ENCODE results near the gene INCENP. TPM values are rescaled to one million over a fixed set of nuclear protein-coding genes. Genes with fewer than 3 reads are reported as not detected.

Gene INCENP
- polyA plus RNA-seq, 1 experiment: 14.2 TPM

GRCh38 chr11:62169448-62169847 lies 45.6 kb downstream of the INCENP start:
- CTCF ChIA-PET: no interaction called here
- no peak for DNase-seq (ENCODE audit: low read depth)

GRCh38 chr11:62169935-62170334 lies 46.1 kb downstream of the INCENP start:
- Histone ChIP-seq H3K27me3 (ENCODE audit: control insufficient read depth, insufficient read depth, low read length) (peaks cover 17% of the 10 kb centered on the region), H3K4me3 (ENCODE audit: low read depth, low read length) (no peak overlapping the region), H3K36me3 (ENCODE audit: control insufficient read depth, insufficient read depth, low read length) (no peaks in the 10 kb centered on the region)
- POLR2A ChIA-PET: interaction anchor here (0.6 kb wide), 1 partner anchor 34 kb away, joined by 4 read pairs; no protein-coding TSS in a partner anchor
- no peak for DNase-seq (ENCODE audit: low read depth)
- CTCF ChIA-PET: interaction anchor here (1.1 to 3.0 kb wide), 4 partner anchors 10 to 170 kb away, joined by 3 to 12 read pairs (median 5); no protein-coding TSS in a partner anchor
- no peak for TF ChIP-seq CTCF (IDR thresholded peaks at IDR 0.05; ENCODE audit: insufficient read depth, low read depth, low read length)

More at GRCh38 chr11:62169448-62169847, 45.6 kb downstream of the INCENP start:
- H3K27me3 ChIP-seq (ENCODE audit: control insufficient read depth, insufficient read depth, low read length): peaks cover 17% of the 10 kb centered on the region
- no peak overlapping the region for H3K4me3 ChIP-seq (ENCODE audit: low read depth, low read length)
- no peaks in the 10 kb centered on the region for H3K36me3 ChIP-seq (ENCODE audit: control insufficient read depth, insufficient read depth, low read length)
- TF ChIP-seq CTCF (IDR thresholded peaks at IDR 0.05; ENCODE audit: insufficient read depth, low read depth, low read length): no peak
- POLR2A ChIA-PET: no interaction called here

GRCh38 chr11:62171261-62171723 lies 47.5 kb downstream of the INCENP start:
- peak; percentile 63 for TF ChIP-seq CTCF (IDR thresholded peaks at IDR 0.05; ENCODE audit: insufficient read depth, low read depth, low read length)
- peak; percentile 13 for DNase-seq (ENCODE audit: low read depth)
- no peak overlapping the region for H3K4me3 ChIP-seq (ENCODE audit: low read depth, low read length)
- H3K36me3 ChIP-seq (ENCODE audit: control insufficient read depth, insufficient read depth, low read length): no peaks in the 10 kb centered on the region
- ChIA-PET CTCF (interaction anchor here (0.7 to 3.0 kb wide), 9 partner anchors 11 to 167 kb away, joined by 3 to 12 read pairs (median 5); partner anchors contain the start of gene SCGB1D1), POLR2A (no interaction called here)
- peaks cover 12% of the 10 kb centered on the region for H3K27me3 ChIP-seq (ENCODE audit: control insufficient read depth, insufficient read depth, low read length)

- H3K36me3 ChIP-seq (ENCODE audit: control insufficient read depth, insufficient read depth, low read length): no peaks in the 10 kb centered on the region
- no peak overlapping the region for H3K4me3 ChIP-seq (ENCODE audit: low read depth, low read length)
- no peak for TF ChIP-seq CTCF (IDR thresholded peaks at IDR 0.05; ENCODE audit: insufficient read depth, low read depth, low read length)
- no peak for DNase-seq (ENCODE audit: low read depth)
- peaks cover 8% of the 10 kb centered on the region for H3K27me3 ChIP-seq (ENCODE audit: control insufficient read depth, insufficient read depth, low read length)
- CTCF ChIA-PET: interaction anchor here (0.6 to 3.0 kb wide), 7 partner anchors 12 to 139 kb away, joined by 3 to 12 read pairs (median 6); no protein-coding TSS in a partner anchor
- POLR2A ChIA-PET: no interaction called here
These were observed 48.5 kb downstream of the INCENP start for GRCh38 chr11:62172294-62172693.

- Histone ChIP-seq H3K36me3 (ENCODE audit: control insufficient read depth, insufficient read depth, low read length) (no peaks in the 10 kb centered on the region), H3K27me3 (ENCODE audit: control insufficient read depth, insufficient read depth, low read length) (peaks cover 7% of the 10 kb centered on the region; the same call in 1 of the 2 replicates), H3K4me3 (ENCODE audit: low read depth, low read length) (no peak overlapping the region)
- no peak for TF ChIP-seq CTCF (IDR thresholded peaks at IDR 0.05; ENCODE audit: insufficient read depth, low read depth, low read length)
- no peak for DNase-seq (ENCODE audit: low read depth)
- ChIA-PET CTCF (interaction anchor here (0.7 kb wide), 1 partner anchor 10 kb away, joined by 4 read pairs; no protein-coding TSS in a partner anchor), POLR2A (no interaction called here)
These were observed 53.0 kb downstream of the INCENP start for GRCh38 chr11:62176766-62177165.

Data from BJ (cell line).